Measurements from ENCODE around the gene CTSE. TPM values are rescaled to one million over a fixed set of nuclear protein-coding genes. Genes with fewer than 3 reads are reported as not detected.

Gene CTSE
- total and polyA plus RNA-seq, 2 of the 4 experiments (the other 2 are of a cell fraction): not detected

- no peak overlapping the region for H3K4ac ChIP-seq (ENCODE audit: low read depth, low read length)
- H3K79me1 ChIP-seq (ENCODE audit: low read depth in 1 of 2, low read length in 2 of 2): no peaks in the 10 kb centered on the region
- H2AK9ac ChIP-seq (replicated peaks; ENCODE audit: low read depth, low read length, poor library complexity): no peak overlapping the region
- no peaks in the 10 kb centered on the region for H4K20me1 ChIP-seq (ENCODE audit: insufficient read depth, low read length)
- no peak overlapping the region for H3K56ac ChIP-seq (ENCODE audit: extremely low read depth, insufficient read depth, low read length)
- no peaks in the 10 kb centered on the region for H3K9me3 ChIP-seq (ENCODE audit: control insufficient read depth, insufficient read depth, low read length)
- H3K36me3 ChIP-seq (ENCODE audit: control insufficient read depth, insufficient read depth, low read length): no peaks in the 10 kb centered on the region
- no peaks in the 10 kb centered on the region for H3K9me1 ChIP-seq (ENCODE audit: insufficient read depth, low read length)
- H2BK120ac ChIP-seq (ENCODE audit: low read depth, low read length): no peak overlapping the region
- H2AK5ac ChIP-seq (ENCODE audit: low read depth, low read length): no peak overlapping the region
- DNase-seq (no peak), ATAC-seq (ENCODE audit: low read depth) (no peak)
- H3K4me2 ChIP-seq (ENCODE audit: low read depth, low read length): no peak overlapping the region
- ChIA-PET CTCF (interaction anchor here (1.1 kb wide), 1 partner anchor 47 kb away, joined by 4 read pairs; no protein-coding TSS in a partner anchor), POLR2A (ENCODE audit: unreplicated experiment) (no interaction called here)
- no peaks in the 10 kb centered on the region for H3K4me1 ChIP-seq (ENCODE audit: control insufficient read depth, insufficient read depth, low read length)
- dilution Hi-C loops (cut with HindIII; ENCODE audit: low sequenced_read_pairs, unreplicated experiment): no loop called here
- no peak overlapping the region for H3K27ac ChIP-seq (ENCODE audit: insufficient read depth, low read length)
- WGBS, 2 experiments (ENCODE audit: extremely low coverage in 2 of 2, insufficient read length in 1 of 2): no CpG with 5 or more reads among the region's 3 CpGs
- in situ Hi-C loops (cut with MboI; ENCODE audit: low sequenced_read_pairs): no loop called here
- H3K14ac ChIP-seq (replicated peaks; ENCODE audit: low read depth, low read length): no peak overlapping the region
- no peak overlapping the region for H3K18ac ChIP-seq (ENCODE audit: low read depth, low read length)
- H4K8ac ChIP-seq (ENCODE audit: low read depth in 2 of 2, low read length in 2 of 2): no peak overlapping the region
- no peak overlapping the region for H2BK5ac ChIP-seq (ENCODE audit: low read depth, low read length, poor library complexity, severe bottlenecking)
- H2BK20ac ChIP-seq (ENCODE audit: low read depth, low read length): no peak overlapping the region
- no peak overlapping the region for H3K4me3 ChIP-seq (ENCODE audit: insufficient read depth, low read depth, low read length)
- H3K23ac ChIP-seq (ENCODE audit: low read depth, low read length): no peak overlapping the region
- no peak overlapping the region for H4K5ac ChIP-seq (ENCODE audit: low read depth, low read length)
- H2AFZ ChIP-seq (replicated peaks; ENCODE audit: low read length, poor library complexity): no peak overlapping the region
- no peak overlapping the region for H2BK15ac ChIP-seq (ENCODE audit: low read depth, low read length)
- H3K9ac ChIP-seq (ENCODE audit: low read depth, low read length): no peak overlapping the region
- no peak overlapping the region for H4K91ac ChIP-seq (ENCODE audit: insufficient read depth, low read depth, low read length)
- H3K27me3 ChIP-seq (ENCODE audit: control insufficient read depth, insufficient read depth, low read length): peaks cover 35% of the 10 kb centered on the region
- BruUV-seq (replicated peaks): no TSS peak
- intact Hi-C loops (cut with micrococcal nuclease): no loop called here
- TF ChIP-seq SMC3 (IDR thresholded peaks at IDR 0.05; ENCODE audit: low read depth, low read length): no peak
- no peak for TF ChIP-seq ELK1 (IDR thresholded peaks at IDR 0.05; ENCODE audit: borderline replicate concordance, low read depth, low read length)
- TF ChIP-seq CTCF (conservative IDR thresholded peaks at IDR 0.05; ENCODE audit: low read depth, low read length): no peak
- no peak for TF ChIP-seq FOS (IDR thresholded peaks at IDR 0.05; ENCODE audit: low read depth, low read length)
- no peak for TF ChIP-seq MAZ (IDR thresholded peaks at IDR 0.05; ENCODE audit: borderline replicate concordance, low read depth, low read length)
- TF ChIP-seq CHD1 (IDR thresholded peaks at IDR 0.05; ENCODE audit: low read depth, low read length): no peak
- no peak for TF ChIP-seq RFX5 (IDR thresholded peaks at IDR 0.05; ENCODE audit: low read depth, low read length)
Measured at GRCh38 chr1:206059355-206059915, 35.7 kb upstream of the CTSE start.
